Stimulated activated CD8-positive, alpha-beta memory T cell treated with anti-CD3 and anti-CD28 coated beads, Interleukin-4, amount 100 ng/mL, for 4 hours (primary cell): Measurements from ENCODE around the gene TSPAN17.
A peak's percentile ranks its signal among the peaks of the same experiment; 100 is the strongest.
"Not testable (repeated sequence)": the region's sequence is repeated elsewhere in the genome, so short reads cannot be mapped to it uniquely, and the experiment has no call there.

Source experiments
- DNase-seq, 2 donors: peaks; one replicate each; pipeline ENCODE4 v3.0.0-alpha.2; 2020; ENCODE audit warnings: low read depth in 2 of 2, low spot score in 1 of 2

Gene TSPAN17, protein sequence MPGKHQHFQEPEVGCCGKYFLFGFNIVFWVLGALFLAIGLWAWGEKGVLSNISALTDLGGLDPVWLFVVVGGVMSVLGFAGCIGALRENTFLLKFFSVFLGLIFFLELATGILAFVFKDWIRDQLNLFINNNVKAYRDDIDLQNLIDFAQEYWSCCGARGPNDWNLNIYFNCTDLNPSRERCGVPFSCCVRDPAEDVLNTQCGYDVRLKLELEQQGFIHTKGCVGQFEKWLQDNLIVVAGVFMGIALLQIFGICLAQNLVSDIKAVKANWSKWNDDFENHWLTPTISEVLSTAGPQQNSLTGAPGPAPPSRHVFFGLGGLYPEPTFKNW

DNA sequence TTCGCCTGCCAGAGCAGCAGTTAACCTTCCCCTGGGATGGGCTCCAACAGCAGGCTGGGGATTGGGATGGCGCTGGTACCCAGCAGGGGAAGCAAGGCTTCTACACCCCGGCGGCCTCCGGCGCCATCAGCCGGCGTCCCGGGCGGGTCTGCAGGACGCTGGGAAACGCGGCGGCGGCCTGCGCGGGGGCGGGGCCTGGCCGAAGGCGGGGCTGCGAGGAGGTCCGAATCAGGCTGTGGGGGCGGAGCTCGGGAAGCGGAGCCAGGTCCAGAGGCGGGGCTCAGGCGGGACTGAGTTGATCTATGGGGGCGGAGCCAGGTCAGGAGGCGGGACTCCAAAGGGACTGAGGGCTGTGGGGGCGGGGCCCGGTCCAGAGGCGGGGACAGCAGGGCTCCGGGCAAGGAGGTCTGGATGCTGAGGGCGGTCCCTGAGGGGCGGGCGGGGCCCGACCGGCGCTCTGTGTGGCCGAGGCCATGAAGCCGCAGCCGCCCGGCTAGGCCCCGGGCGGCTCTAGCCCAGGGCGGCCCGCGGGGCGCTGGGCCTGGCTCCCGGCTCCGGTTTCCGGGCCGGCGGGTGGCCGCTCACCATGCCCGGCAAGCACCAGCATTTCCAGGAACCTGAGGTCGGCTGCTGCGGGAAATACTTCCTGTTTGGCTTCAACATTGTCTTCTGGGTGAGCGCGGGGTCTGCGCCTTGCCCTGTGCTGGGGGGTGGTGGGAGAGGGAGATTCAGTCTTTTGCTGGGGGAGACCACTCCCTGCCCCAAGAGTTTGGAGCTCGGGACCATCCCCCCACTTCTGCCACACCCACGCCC lies at the start of gene TSPAN17:
Gene TSPAN17 (plus strand): TSS at position 455 of the 813 bp plus-strand sequence. CDS start 132 bp downstream, at position 587.
- DNase-seq, result peak; percentile 86 to 94

DNA sequence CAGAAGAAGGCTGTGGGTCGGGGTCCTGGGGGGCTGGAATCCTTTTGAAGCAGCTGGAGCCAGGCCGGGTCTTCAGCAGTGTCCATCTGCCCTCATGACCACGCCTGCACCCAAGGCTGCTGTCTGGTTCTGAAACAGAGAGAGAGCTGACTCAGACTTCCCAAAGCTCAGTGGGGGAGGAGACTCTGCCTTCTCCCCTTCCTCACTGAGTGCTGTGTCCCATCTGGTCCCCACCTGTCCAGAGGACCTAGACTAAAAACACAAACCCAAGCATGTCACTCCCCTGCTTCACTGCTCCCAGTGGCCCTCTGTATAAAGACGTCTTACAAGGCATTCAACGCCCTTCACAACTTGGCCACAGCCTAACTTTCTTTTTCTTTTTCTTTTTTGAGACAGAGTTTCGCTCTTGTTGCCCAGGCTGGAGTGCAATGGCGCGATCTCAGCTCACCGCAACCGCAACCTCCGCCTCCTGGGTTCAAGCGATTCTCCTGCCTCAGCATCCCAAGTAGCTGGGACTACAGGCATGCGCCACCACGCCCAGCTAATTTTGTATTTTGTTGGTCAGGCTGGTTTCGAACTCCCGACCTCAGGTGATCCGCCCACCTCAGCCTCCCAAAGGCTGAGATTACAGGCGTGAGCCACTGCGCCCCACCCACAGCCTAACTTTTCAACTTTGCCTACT lies 47.4 kb upstream of the TSPAN17 start:
- not testable (repeated sequence) for DNase-seq

DNA sequence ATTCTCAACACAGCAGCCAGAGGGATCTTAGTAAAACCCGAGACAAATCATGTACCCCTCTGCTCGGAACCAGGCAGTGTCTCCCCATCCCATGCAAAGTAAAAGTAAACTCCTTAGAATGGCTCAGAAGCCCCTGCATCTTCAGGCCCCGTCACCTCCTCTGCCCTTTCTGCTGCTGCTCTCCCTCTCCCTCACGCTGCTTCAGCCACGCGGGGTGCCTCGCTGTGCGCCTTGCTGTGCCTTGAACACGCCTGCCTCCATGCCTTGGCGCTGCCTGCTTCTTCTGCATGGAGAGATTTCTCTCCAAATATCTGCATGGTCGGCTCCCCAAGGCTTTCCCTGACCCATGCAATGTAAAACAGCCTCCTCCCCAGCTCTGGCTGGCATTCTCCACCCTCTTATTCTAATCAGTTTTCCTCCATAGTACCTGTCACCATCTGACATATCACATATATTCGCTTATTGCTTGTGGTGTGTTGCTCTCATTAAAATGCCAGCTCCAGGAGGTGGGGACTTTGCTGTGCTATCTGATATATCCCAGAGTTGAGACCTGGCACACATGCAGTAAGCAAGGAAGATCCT lies 45.3 kb upstream of the TSPAN17 start:
- no peak for DNase-seq

DNA sequence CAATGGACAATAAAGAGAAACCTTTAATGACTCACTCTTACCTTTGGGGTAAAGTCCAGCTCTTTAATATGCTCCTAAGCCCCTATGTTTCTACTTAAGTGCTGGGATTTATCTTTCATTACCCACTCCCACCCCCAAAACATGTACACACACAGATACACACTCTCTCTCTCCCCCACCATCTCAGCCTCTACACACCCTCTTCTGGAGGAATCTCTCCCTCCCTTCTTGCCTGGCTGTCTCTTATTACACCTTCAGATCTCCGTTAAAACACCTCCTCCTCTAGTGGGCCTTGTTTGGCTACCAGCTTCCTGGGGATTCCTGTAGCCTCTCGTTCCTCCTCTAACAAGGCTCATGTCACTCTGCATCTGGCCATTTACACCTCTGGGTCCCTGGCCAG lies 44.2 kb upstream of the TSPAN17 start:
- DNase-seq, result no peak

DNA sequence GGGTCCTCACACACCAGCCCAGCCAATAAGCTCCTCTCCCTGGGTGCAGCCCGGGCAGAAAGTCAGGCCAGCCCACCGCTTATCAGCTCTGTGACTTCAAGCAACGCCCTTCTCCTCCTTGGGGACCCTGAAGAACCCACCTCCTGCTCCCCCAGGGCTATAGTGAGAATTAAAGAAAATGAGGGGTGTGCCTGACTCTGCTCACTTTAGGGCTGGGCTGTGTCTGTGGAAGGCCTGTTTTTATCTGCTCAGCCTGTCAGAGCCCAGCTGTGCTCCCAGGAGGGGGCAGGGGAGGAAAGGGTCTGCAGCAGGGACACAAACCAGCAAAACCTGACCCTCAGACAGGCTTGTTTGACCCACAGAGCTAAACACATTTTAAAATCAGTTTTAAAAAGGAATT lies 41.3 kb upstream of the TSPAN17 start:
- DNase-seq, result no peak

DNA sequence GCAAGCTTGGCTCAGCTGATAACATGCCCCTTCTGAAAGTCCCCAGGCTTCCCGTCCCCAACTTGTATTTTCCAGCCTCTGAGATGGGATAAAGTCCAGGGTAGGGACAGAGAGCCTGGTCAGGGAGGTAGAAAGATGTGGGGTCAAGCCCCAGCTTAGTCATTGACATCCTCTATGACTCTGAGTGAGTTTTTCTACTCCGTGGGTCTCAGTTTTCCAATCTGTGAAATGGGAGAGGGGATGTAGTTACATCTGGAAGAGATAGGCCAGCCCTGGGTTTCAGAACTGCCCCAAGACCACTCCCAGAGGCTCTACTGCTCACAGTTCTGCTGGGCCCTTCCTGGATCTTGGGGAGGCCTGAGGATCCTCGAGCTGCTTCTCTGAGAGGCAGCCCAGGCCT lies 40.4 kb upstream of the TSPAN17 start:
- no peak for DNase-seq

DNA sequence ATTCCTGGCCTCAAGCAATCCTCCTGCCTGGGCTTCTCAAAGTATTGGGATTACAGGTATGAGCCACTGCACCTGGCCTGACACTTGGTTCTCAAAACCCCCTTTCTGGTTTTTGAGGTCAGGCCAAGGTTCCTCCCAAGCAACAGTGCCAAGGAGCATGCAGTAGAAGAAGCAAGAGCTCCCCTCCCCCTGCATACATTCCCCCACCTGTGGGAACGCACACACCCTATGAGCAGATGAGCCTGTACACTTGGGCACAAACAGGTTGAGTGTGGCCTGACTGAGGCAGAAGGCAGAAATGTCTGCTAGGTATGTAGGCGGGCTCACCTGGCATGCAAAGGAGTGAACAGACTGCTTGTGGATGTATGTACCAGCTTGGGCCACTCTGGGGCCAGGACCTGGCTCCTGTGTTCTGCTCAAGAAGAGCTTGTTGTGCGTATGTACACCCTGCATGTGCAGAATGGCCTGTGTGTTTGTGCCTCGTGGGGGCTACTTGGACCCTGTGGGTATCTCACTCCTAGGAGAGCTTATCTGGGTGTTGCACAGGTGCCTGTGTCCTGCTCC lies 39.1 kb upstream of the TSPAN17 start:
- DNase-seq, result no peak

DNA sequence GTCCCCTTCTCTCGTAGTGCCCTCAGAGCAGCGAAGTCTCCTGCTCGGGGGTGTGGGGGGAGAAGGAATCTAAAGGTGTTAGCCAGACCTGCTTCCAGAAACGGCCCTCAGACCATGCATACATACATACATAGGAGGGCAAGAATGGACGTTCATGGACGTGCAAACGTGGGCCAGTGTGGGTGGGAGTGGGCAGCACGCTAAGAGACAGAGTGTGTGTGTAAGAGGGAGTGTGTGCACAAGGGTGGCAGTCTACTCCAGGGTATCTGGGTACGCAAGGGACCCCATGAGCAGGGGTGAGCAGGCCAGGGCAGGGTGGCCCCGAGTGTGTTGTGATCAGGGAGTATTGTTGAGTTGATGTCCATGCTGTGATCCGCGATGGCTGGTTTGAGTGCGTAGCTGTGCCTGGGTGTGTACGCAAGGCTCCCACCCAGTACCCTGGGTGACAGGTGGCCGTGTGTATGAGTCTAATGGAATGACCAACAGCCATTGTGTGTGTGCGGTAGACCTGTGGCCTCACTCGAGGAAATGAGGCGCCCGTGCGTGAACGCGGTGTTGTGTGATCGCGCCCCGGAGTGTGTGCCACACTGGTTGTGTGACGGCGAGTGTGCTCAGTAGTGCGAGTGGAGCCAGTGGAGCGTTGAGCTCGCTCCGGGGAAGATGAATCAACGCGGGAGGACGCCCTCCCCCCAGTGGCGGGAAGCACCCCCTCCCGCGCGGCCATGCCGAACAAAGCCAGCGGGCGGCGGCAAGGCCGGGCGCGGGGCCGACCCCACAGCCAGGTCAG lies 38.2 kb upstream of the TSPAN17 start:
- DNase-seq, result no peak

DNA sequence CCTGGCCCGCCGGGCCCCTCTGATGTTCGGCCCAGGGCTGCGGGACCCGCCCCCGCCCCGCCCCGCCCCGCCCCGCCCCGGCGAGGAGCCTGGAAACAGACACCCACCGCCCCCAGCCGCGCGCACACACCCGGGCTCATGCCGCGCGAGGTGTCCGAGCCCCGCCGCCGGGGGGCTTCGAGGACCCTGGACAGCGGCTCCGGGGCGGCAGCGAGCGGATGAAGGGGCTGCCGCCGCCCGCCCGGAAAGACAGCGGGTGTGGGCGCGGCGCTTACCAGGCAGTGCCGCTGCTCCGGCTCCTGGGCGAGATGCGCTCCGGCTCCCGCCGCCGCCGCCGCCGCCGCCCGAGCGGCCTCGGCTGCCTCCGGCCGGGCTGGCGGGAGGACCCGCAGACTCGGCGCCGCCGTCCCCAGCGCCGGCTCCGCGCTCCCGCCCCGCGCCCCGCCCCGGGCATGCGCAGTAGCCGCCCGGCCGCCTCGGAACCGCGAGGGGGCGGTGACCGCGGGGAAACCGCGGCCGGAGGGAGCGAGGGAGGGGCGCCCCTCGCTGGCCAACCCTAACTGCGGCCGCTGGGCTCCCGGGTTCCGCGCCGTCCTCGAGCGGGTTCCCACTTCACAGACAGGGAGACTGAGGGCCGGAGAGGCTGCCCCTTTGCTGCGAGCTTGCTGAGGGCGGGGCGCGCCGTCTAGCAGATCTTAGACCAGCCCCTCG lies 37.4 kb upstream of the TSPAN17 start, which contains the start of gene GPRIN1:
Gene GPRIN1 (minus strand): TSS at position 433 of the 711 bp plus-strand sequence. CDS start 10,322 bp downstream, outside the sequence.
- no peak for DNase-seq

DNA sequence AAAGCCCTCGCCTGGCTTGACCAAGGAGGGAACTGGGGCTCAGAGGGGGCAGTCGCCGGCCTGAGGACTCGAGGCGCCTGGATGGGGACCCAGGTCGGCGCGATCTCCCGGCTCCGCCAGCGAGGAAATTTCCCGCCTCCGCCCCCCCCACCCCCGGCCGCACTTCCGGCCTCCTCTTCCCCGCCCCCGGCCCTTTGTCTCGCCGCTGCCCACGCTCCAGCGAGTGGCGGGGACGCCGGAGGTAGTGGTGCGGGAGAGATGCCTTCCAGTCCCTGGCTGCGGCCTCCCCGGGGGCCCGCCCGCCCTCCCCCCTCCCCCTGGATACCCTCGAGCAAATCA lies 36.9 kb upstream of the TSPAN17 start:
- DNase-seq, result no peak

DNA sequence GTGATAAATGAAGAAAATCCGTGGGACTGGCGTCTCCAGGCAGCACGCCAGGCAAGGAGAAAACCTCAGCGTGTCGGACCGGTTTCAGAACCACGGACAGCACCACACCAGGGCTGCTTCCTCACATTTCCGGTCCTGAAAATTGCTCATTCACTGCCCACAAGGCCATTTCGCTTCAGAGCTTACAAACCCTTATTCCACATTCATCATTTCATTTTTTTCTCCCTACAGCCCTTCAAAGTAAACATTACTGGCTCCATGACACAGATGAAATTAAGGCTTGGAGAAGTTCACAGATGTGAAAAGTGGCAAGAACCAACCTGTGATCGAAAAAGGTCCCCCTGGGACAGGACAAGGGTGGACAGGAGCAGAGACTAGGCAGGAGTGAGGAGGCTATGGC lies 35.8 kb upstream of the TSPAN17 start:
- no peak for DNase-seq

DNA sequence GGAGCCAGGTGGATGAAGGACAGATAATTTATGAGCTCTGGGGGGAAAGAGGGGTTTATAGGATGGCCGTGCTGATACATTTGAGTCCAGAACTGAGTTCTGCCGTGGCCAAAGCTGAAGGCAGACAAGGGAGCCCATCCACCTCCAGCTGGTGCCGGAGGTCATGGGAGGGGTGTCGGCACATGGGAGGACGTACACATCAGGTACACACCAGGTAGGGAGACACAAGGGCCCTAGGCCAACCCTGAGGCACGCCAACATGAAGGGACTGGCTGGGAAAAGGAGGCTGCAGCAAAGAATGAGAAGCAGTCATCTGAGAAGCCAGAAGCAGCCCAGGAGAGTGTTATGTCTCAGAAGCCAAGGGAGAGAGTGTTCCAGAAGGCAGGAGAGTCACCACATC lies 35.3 kb upstream of the TSPAN17 start:
- no peak for DNase-seq

DNA sequence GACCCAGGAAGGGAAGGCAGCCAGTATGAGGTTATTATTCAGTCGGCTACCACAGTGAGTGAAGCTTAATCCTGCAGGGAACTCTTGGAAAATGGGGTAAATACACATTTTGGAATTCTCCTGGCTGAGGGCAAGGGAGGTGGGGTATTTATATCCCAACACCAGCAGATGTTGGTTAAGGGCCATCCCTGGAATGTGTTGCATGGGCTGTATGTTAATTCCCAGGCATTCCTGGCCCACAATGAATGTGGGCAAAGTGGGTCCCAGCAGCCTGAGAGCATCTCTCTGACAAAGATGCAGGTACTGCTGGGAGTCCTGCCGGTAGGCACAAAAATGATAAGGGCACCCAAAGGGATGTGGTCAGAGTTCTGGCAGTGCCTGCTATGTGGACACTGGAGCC lies 34.4 kb upstream of the TSPAN17 start:
- DNase-seq, result no peak

DNA sequence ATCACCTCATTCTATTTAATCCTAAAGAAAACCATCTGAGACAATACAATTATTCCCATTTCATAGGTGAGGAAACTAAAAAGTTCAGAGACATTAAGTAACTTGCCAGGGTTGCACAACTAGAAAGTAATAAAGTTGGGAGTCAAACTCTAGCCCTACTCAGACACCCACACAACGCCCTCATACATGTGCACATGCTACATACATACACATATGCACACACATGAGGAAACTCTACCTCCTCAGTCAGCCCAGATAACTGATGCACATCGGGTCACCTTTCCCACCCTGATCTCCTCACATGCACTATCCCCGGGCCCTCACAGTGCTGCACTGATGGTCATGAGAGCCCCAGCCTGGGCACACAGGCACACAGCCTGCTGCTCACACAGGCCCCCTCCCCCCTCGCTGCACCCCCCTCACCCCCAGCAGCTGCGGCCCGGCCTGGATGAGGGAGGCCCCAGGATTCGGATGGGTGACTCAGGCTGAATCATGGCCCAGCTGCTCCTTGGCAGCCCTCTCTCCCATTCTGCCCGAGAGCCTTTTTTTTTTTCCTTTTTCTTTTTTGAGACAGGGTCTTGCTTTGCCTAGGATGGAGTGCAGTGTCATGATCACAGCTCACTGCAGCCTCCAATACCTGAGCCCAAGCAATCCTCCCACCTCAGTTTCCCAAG lies 32.3 kb upstream of the TSPAN17 start:
- DNase-seq, result no peak

DNA sequence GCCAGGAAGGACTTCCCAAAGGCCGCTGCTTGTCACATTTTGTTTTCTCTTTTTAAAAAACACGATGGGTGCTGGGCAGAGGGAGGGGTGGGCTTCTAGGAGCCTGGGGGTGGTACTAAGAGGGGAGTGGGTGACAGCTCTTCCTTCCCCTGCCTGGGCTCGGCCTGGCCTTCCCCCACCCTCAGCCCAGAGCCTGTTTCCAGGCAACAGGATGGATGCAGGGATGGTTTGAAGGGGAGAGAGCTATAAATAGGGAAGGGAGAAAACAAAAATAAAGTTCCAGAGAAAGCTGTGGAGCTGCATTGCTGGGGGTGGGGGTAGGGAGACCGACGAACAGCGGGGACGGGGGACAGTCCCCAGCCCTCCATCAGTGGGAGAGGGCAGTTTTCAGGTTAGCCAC lies 30.8 kb upstream of the TSPAN17 start:
- DNase-seq, result no peak

DNA sequence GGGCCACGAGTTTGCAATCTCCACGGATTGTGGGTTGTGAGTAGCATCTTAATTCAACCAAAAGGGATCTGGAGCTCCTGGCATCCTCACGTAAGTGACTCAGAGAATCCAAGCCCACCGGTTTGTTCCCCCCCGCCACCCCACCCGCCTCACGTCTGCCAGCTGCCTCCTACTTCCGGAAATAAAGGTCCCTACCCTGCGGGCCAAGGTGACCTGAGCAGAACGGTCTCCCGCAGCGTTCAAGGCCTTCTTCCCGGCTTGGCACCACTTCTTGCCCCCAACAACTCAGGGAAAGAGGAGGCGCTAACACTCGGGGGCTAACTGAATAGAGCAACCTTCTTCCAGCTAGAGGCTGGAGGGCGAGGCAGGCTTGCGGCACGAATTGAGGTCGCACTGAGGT lies 28.5 kb upstream of the TSPAN17 start:
- DNase-seq, result no peak

DNA sequence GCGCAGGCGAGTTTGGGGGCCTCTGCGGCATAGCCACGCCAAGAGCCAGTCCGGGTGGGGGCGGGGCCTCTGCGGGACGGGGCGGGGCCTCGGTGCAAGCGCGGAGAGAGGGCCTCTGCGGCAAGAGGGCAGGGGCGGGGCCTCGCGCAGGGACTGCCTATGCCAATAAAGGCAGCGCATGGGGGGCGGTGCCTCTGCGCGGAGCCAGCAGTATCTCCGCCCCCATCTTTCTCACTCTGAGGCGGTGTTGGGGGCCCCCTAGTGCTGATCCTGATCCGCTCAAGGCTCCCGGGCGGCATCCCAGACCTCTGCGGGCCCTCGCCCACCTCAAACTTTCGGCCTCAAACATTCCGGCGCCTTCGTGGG lies 28.1 kb upstream of the TSPAN17 start:
- peak; percentile 47 to 65 for DNase-seq

DNA sequence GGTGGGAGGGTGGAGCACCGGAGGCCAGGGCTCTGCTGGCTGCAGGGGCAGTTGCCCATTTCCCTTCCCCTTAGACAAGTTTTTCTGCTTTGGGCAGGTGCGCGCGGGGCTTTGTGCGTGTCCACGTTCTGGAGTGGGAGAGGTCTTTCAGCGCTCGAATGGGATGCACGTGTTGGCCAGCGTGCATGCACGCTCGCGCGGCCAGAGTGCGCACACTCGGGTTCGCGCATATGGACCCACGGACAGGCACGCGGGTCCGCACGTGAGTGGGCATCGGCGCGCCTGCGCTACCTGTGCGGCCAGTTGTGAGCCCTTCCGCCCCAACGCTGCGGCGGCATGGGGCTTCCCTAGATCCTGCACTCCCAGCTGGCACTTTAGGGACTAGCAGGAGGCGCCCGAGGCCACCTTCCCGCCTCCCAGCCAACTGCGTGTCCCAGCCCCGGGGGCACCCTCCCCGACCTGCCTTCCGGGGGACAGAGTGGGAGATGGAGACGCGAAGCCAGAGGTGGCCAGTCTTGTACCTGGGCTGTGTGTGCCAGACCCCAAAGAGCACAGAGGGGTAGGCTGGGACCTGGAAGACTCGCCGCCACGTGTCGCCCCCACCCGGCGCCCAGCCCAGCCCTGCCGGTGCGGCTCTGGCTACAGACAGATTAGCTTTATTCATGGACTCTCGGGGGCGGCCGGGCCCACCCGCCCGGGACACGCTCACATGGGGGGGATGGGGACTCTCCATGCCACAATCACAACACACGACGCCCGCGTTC lies 27.5 kb upstream of the TSPAN17 start:
- no peak for DNase-seq
